ENCODE measurements around the gene AGMO.
"Not testable (repeated sequence)": the region's sequence is repeated elsewhere in the genome, so short reads cannot be mapped to it uniquely, and the experiment has no call there.

Gene AGMO

GRCh38 chr7:15306296-15306695, 255.5 kb downstream of the AGMO start:
- DNase-seq: no peak
- Histone ChIP-seq H3K9ac (ENCODE audit: low read length) (no peak overlapping the region), H3K36me3 (ENCODE audit: control insufficient read depth in 1 of 2, insufficient read depth in 2 of 2, low read depth in 1 of 2, low read length in 2 of 2) (no peaks in the 10 kb centered on the region)

GRCh38 chr7:15305002-15305600, 256.7 kb downstream of the AGMO start:
- H3K9me3 ChIP-seq (ENCODE audit: control insufficient read depth, low read length): no peaks in the 10 kb centered on the region
- H3K4ac ChIP-seq (ENCODE audit: low read depth in 1 of 2, low read length in 2 of 2): no peak overlapping the region
- no peak overlapping the region for H3K4me3 ChIP-seq (ENCODE audit: insufficient read depth in 1 of 2, low read depth in 1 of 2, low read length in 2 of 2)
- no peak overlapping the region for H2AK5ac ChIP-seq (ENCODE audit: low read length, severe bottlenecking)
- no peak overlapping the region for H3K14ac ChIP-seq (ENCODE audit: low read length in 2 of 2)
- H2BK12ac ChIP-seq (ENCODE audit: low read length in 2 of 2): no peak overlapping the region
- peak; percentile 66 for DNase-seq
- H3K36me3 ChIP-seq (ENCODE audit: control insufficient read depth in 1 of 2, insufficient read depth in 2 of 2, low read depth in 1 of 2, low read length in 2 of 2): no peaks in the 10 kb centered on the region
- H3K4me1 ChIP-seq (ENCODE audit: control insufficient read depth, insufficient read depth, low read depth, low read length): no peaks in the 10 kb centered on the region
- H3K4me2 ChIP-seq (ENCODE audit: low read length, poor library complexity, severe bottlenecking): no peak overlapping the region
- H4K91ac ChIP-seq (ENCODE audit: low read length): no peak overlapping the region
- no peak overlapping the region for H3K9ac ChIP-seq (ENCODE audit: low read length)
- no peak overlapping the region for H3K27ac ChIP-seq (ENCODE audit: low read length, poor library complexity, severe bottlenecking)
- no peaks in the 10 kb centered on the region for H3K27me3 ChIP-seq (ENCODE audit: control insufficient read depth in 1 of 2, insufficient read depth in 1 of 2, low read length in 2 of 2)
- no peak overlapping the region for H3K18ac ChIP-seq (ENCODE audit: low read depth in 1 of 2, low read length in 2 of 2)
- H2BK15ac ChIP-seq (ENCODE audit: low read depth, poor library complexity, severe bottlenecking): no peak overlapping the region
- no peak overlapping the region for H2BK5ac ChIP-seq (ENCODE audit: low read depth, low read length, poor library complexity, severe bottlenecking)
- no peaks in the 10 kb centered on the region for H3K79me1 ChIP-seq (replicated peaks; ENCODE audit: low read length, poor library complexity, severe bottlenecking)
- H2AFZ ChIP-seq (ENCODE audit: low read depth, low read length): no peak overlapping the region
- H3K23ac ChIP-seq (ENCODE audit: low read length in 2 of 2): no peak overlapping the region
- H4K8ac ChIP-seq (ENCODE audit: low read length): no peak overlapping the region
- 100% methylated on average over 1 of the region's 2 CpGs for WGBS
- H2BK120ac ChIP-seq (ENCODE audit: low read depth, low read length): no peak overlapping the region

More at GRCh38 chr7:15306296-15306695, 255.5 kb downstream of the AGMO start:
- no peak overlapping the region for H2BK120ac ChIP-seq (ENCODE audit: low read depth, low read length)
- H2BK12ac ChIP-seq (ENCODE audit: low read length in 2 of 2): no peak overlapping the region
- no peak overlapping the region for H3K18ac ChIP-seq (ENCODE audit: low read depth in 1 of 2, low read length in 2 of 2)
- H4K8ac ChIP-seq (ENCODE audit: low read length): no peak overlapping the region
- H3K4me1 ChIP-seq (ENCODE audit: control insufficient read depth, insufficient read depth, low read depth, low read length): no peaks in the 10 kb centered on the region
- H3K23ac ChIP-seq (ENCODE audit: low read length in 2 of 2): no peak overlapping the region
- no peak overlapping the region for H2AFZ ChIP-seq (ENCODE audit: low read depth, low read length)
- H3K27me3 ChIP-seq (ENCODE audit: control insufficient read depth in 1 of 2, insufficient read depth in 1 of 2, low read length in 2 of 2): no peaks in the 10 kb centered on the region
- no peak overlapping the region for H3K4me3 ChIP-seq (ENCODE audit: insufficient read depth in 1 of 2, low read depth in 1 of 2, low read length in 2 of 2)
- no peak overlapping the region for H3K4me2 ChIP-seq (ENCODE audit: low read length, poor library complexity, severe bottlenecking)
- no peaks in the 10 kb centered on the region for H3K79me1 ChIP-seq (replicated peaks; ENCODE audit: low read length, poor library complexity, severe bottlenecking)
- H2AK5ac ChIP-seq (ENCODE audit: low read length, severe bottlenecking): no peak overlapping the region
- H4K91ac ChIP-seq (ENCODE audit: low read length): no peak overlapping the region
- H2BK15ac ChIP-seq (ENCODE audit: low read depth, poor library complexity, severe bottlenecking): no peak overlapping the region
- H3K14ac ChIP-seq (ENCODE audit: low read length in 2 of 2): no peak overlapping the region
- no peak overlapping the region for H2BK5ac ChIP-seq (ENCODE audit: low read depth, low read length, poor library complexity, severe bottlenecking)
- no peak overlapping the region for H3K27ac ChIP-seq (ENCODE audit: low read length, poor library complexity, severe bottlenecking)
- H3K4ac ChIP-seq (ENCODE audit: low read depth in 1 of 2, low read length in 2 of 2): no peak overlapping the region
- H3K9me3 ChIP-seq (ENCODE audit: control insufficient read depth, low read length): no peaks in the 10 kb centered on the region

GRCh38 chr7:15303357-15303756, 258.5 kb downstream of the AGMO start:
- no peaks in the 10 kb centered on the region for H3K36me3 ChIP-seq (ENCODE audit: control insufficient read depth in 1 of 2, insufficient read depth in 2 of 2, low read depth in 1 of 2, low read length in 2 of 2)
- no peak overlapping the region for H3K27ac ChIP-seq (ENCODE audit: low read length, poor library complexity, severe bottlenecking)
- no peak overlapping the region for H4K91ac ChIP-seq (ENCODE audit: low read length)
- no peak for DNase-seq
- no peak overlapping the region for H2AK5ac ChIP-seq (ENCODE audit: low read length, severe bottlenecking)
- H3K4me3 ChIP-seq (ENCODE audit: insufficient read depth in 1 of 2, low read depth in 1 of 2, low read length in 2 of 2): no peak overlapping the region
- no peaks in the 10 kb centered on the region for H3K27me3 ChIP-seq (ENCODE audit: control insufficient read depth in 1 of 2, insufficient read depth in 1 of 2, low read length in 2 of 2)
- no peak overlapping the region for H3K4ac ChIP-seq (ENCODE audit: low read depth in 1 of 2, low read length in 2 of 2)
- no peak overlapping the region for H2BK15ac ChIP-seq (ENCODE audit: low read depth, poor library complexity, severe bottlenecking)
- no peaks in the 10 kb centered on the region for H3K4me1 ChIP-seq (ENCODE audit: control insufficient read depth, insufficient read depth, low read depth, low read length)
- no peak overlapping the region for H3K4me2 ChIP-seq (ENCODE audit: low read length, poor library complexity, severe bottlenecking)
- WGBS: 72% methylated on average over 3 of the region's 3 CpGs
- H3K9me3 ChIP-seq (ENCODE audit: control insufficient read depth, low read length): no peaks in the 10 kb centered on the region
- H4K8ac ChIP-seq (ENCODE audit: low read length): no peak overlapping the region
- H3K14ac ChIP-seq (ENCODE audit: low read length in 2 of 2): no peak overlapping the region
- no peak overlapping the region for H3K9ac ChIP-seq (ENCODE audit: low read length)
- H2AFZ ChIP-seq (ENCODE audit: low read depth, low read length): no peak overlapping the region
- no peak overlapping the region for H2BK120ac ChIP-seq (ENCODE audit: low read depth, low read length)
- H3K18ac ChIP-seq (ENCODE audit: low read depth in 1 of 2, low read length in 2 of 2): no peak overlapping the region
- H3K23ac ChIP-seq (ENCODE audit: low read length in 2 of 2): no peak overlapping the region
- no peaks in the 10 kb centered on the region for H3K79me1 ChIP-seq (replicated peaks; ENCODE audit: low read length, poor library complexity, severe bottlenecking)
- H2BK5ac ChIP-seq (ENCODE audit: low read depth, low read length, poor library complexity, severe bottlenecking): no peak overlapping the region
- H2BK12ac ChIP-seq (ENCODE audit: low read length in 2 of 2): no peak overlapping the region

GRCh38 chr7:15300986-15301385, 260.8 kb downstream of the AGMO start:
- not testable (repeated sequence) for H2BK12ac ChIP-seq (ENCODE audit: low read length in 2 of 2); H2AFZ ChIP-seq (ENCODE audit: low read depth, low read length); H2BK5ac ChIP-seq (ENCODE audit: low read depth, low read length, poor library complexity, severe bottlenecking); H3K27ac ChIP-seq (ENCODE audit: low read length, poor library complexity, severe bottlenecking); H3K4me3 ChIP-seq (ENCODE audit: insufficient read depth in 1 of 2, low read depth in 1 of 2, low read length in 2 of 2); H3K23ac ChIP-seq (ENCODE audit: low read length in 2 of 2); H3K4me1 ChIP-seq (ENCODE audit: control insufficient read depth, insufficient read depth, low read depth, low read length); H2AK5ac ChIP-seq (ENCODE audit: low read length, severe bottlenecking); H3K9ac ChIP-seq (ENCODE audit: low read length); H3K18ac ChIP-seq (ENCODE audit: low read depth in 1 of 2, low read length in 2 of 2); H3K4ac ChIP-seq (ENCODE audit: low read depth in 1 of 2, low read length in 2 of 2); H3K14ac ChIP-seq (ENCODE audit: low read length in 2 of 2); H4K8ac ChIP-seq (ENCODE audit: low read length); H3K4me2 ChIP-seq (ENCODE audit: low read length, poor library complexity, severe bottlenecking); DNase-seq; H3K79me1 ChIP-seq (replicated peaks; ENCODE audit: low read length, poor library complexity, severe bottlenecking); H2BK15ac ChIP-seq (ENCODE audit: low read depth, poor library complexity, severe bottlenecking); H2BK120ac ChIP-seq (ENCODE audit: low read depth, low read length); H3K36me3 ChIP-seq (ENCODE audit: control insufficient read depth in 1 of 2, insufficient read depth in 2 of 2, low read depth in 1 of 2, low read length in 2 of 2); H3K27me3 ChIP-seq (ENCODE audit: control insufficient read depth in 1 of 2, insufficient read depth in 1 of 2, low read length in 2 of 2); H3K9me3 ChIP-seq (ENCODE audit: control insufficient read depth, low read length); H4K91ac ChIP-seq (ENCODE audit: low read length)
- WGBS: 98% methylated on average over 6 of the region's 6 CpGs

All from mesenchymal stem cell (in vitro differentiated cells and primary cell).